Activated CD4-positive, CD25-positive, alpha-beta regulatory T cell treated with anti-CD3 and anti-CD28 coated beads, Interleukin-2, amount 50 U/mL, for 16 hours (primary cell): ENCODE results near the gene ANKUB1.

ENCODE experiments used
- DNase-seq: peaks from one replicate; pipeline ENCODE4 v3.0.0-alpha.2; 2020; ENCODE audit warnings: low read depth, low spot score

Gene ANKUB1

GRCh38 chr3:149763565-149764195, 28.7 kb downstream of the ANKUB1 start:
- DNase-seq, result no peak

GRCh38 chr3:149753717-149754116, 38.6 kb downstream of the ANKUB1 start:
- DNase-seq, result no peak

GRCh38 chr3:149752788-149753136, 39.6 kb downstream of the ANKUB1 start:
- no peak for DNase-seq

GRCh38 chr3:149752051-149752787, 40.1 kb downstream of the ANKUB1 start, which contains the start of gene COMMD2:
COMMD2 (minus strand) TSS chr3:149752489; CDS start chr3:149752444, 45 bp downstream.
- peak; percentile 51 for DNase-seq

GRCh38 chr3:149751551-149751950, 40.8 kb downstream of the ANKUB1 start:
- DNase-seq, result no peak

- no peak for DNase-seq
Observed at GRCh38 chr3:149744606-149745005, 47.7 kb downstream of the ANKUB1 start.

GRCh38 chr3:149744151-149744550, 48.2 kb downstream of the ANKUB1 start:
- DNase-seq, result no peak

- no peak for DNase-seq
Observed at GRCh38 chr3:149739396-149739795, 53.0 kb downstream of the ANKUB1 start.

- no peak for DNase-seq
Observed at GRCh38 chr3:149738876-149739275, 53.5 kb downstream of the ANKUB1 start.

GRCh38 chr3:149736953-149737205, 55.5 kb downstream of the ANKUB1 start:
- no peak for DNase-seq

- DNase-seq, result no peak
Observed at GRCh38 chr3:149736175-149736952, 56.0 kb downstream of the ANKUB1 start.

GRCh38 chr3:149732234-149732633, 60.1 kb downstream of the ANKUB1 start:
- DNase-seq, result no peak

GRCh38 chr3:149727656-149728055, 64.7 kb downstream of the ANKUB1 start:
- DNase-seq, result no peak

GRCh38 chr3:149726716-149727407, 65.5 kb downstream of the ANKUB1 start:
- DNase-seq, result no peak

- no peak for DNase-seq
Observed at GRCh38 chr3:149723781-149724180, 68.6 kb downstream of the ANKUB1 start.

GRCh38 chr3:149720918-149721317, 71.4 kb downstream of the ANKUB1 start:
- no peak for DNase-seq

GRCh38 chr3:149717391-149718056, 74.8 kb downstream of the ANKUB1 start:
- DNase-seq, result no peak

- DNase-seq, result no peak
Observed at GRCh38 chr3:149716984-149717383, 75.4 kb downstream of the ANKUB1 start.

- no peak for DNase-seq
Observed at GRCh38 chr3:149715247-149715646, 77.1 kb downstream of the ANKUB1 start.

- DNase-seq, result no peak
Observed at GRCh38 chr3:149713730-149714654, 78.4 kb downstream of the ANKUB1 start.
